HepG2 (cell line): Measurements from ENCODE around the gene HYCC2. TPM values are rescaled to one million over a fixed set of nuclear protein-coding genes. Genes with fewer than 3 reads are reported as not detected.

Experiments used
- CEBPG ChIP-seq: IDR thresholded peaks from 2 replicates; pipeline ENCODE4 v1.6.1; 2016
- EEA1 ChIP-seq: sonication (generic); formaldehyde crosslinking; IDR thresholded peaks from 2 replicates; pipeline ENCODE4 v1.5.1; 2020; ENCODE audit warnings: mild to moderate bottlenecking, missing genetic modification reagents, borderline replicate concordance
- FOXA1 ChIP-seq, 2 experiments: fragments of 450-650 bp in 1 of 2; sonication (generic) in 1 of 2; formaldehyde crosslinking in 1 of 2; IDR thresholded peaks; 2 replicates each; pipeline versions ENCODE4 v1.4.0 to v1.6.1; 2016 to 2020; ENCODE audit warnings: missing genetic modification reagents in 1 of 2
- GABPB1 ChIP-seq: IDR thresholded peaks from 2 replicates; pipeline ENCODE4 v1.6.1; 2016; ENCODE audit warnings: mild to moderate bottlenecking, missing genetic modification reagents, moderate library complexity, missing compliant biosample characterization
- GATAD2A ChIP-seq: IDR thresholded peaks from 2 replicates; pipeline ENCODE4 v1.6.1; 2016
- HDAC1 ChIP-seq: sonication (generic); formaldehyde crosslinking; IDR thresholded peaks from 2 replicates; pipeline ENCODE4 v1.5.1; 2020; ENCODE audit warnings: mild to moderate bottlenecking, missing genetic modification reagents
- KDM1A ChIP-seq: IDR thresholded peaks from 2 replicates; pipeline ENCODE4 v1.6.1; 2016; ENCODE audit warnings: missing compliant biosample characterization
- NFATC3 ChIP-seq: sonication (generic); formaldehyde crosslinking; IDR thresholded peaks from 2 replicates; pipeline ENCODE4 v1.5.1; 2020; ENCODE audit warnings: mild to moderate bottlenecking, missing genetic modification reagents
- RCOR2 ChIP-seq: IDR thresholded peaks from 2 replicates; pipeline ENCODE4 v1.6.1; 2016; ENCODE audit warnings: missing biosample characterization, missing genetic modification reagents
- SMAD1 ChIP-seq: sonication (generic); formaldehyde crosslinking; IDR thresholded peaks from 2 replicates; pipeline ENCODE4 v1.4.0; 2020; ENCODE audit warnings: missing genetic modification reagents, low read depth, mild to moderate bottlenecking, borderline replicate concordance
- SOX13 ChIP-seq, 3 experiments: fragments of 450-650 bp in 1 of 3; sonication (generic) in 1 of 3; formaldehyde crosslinking in 1 of 3; IDR thresholded peaks in 2 of 3; conservative IDR thresholded peaks in 1 of 3; 2 replicates each; pipeline versions ENCODE4 v1.5.0 to v1.6.1; 2016 to 2020; ENCODE audit warnings: antibody characterized with exemption in 1 of 3, mild to moderate bottlenecking in 1 of 3, missing compliant biosample characterization in 1 of 3, missing genetic modification reagents in 1 of 3, moderate library complexity in 1 of 3
- SOX6 ChIP-seq, 2 experiments: fragments of 450-650 bp in 1 of 2; sonication (generic) in 1 of 2; formaldehyde crosslinking in 1 of 2; IDR thresholded peaks; 2 replicates each; pipeline versions ENCODE4 v1.4.0 to v1.6.1; 2017 to 2020; ENCODE audit warnings: antibody characterized with exemption in 1 of 2, mild to moderate bottlenecking in 1 of 2, missing genetic modification reagents in 1 of 2
- TFE3 ChIP-seq: IDR thresholded peaks from 2 replicates; pipeline ENCODE4 v1.6.1; 2016
- ZGPAT ChIP-seq: IDR thresholded peaks from 2 replicates; pipeline ENCODE4 v1.6.1; 2016; ENCODE audit warnings: mild to moderate bottlenecking
- ZMYM3 ChIP-seq: sonication (generic); formaldehyde crosslinking; IDR thresholded peaks from 2 replicates; pipeline ENCODE4 v1.5.1; 2020; ENCODE audit warnings: mild to moderate bottlenecking, missing genetic modification reagents
- ZNF121 ChIP-seq: sonication (generic); formaldehyde crosslinking; IDR thresholded peaks from 2 replicates; pipeline ENCODE4 v1.5.0; 2020; ENCODE audit warnings: mild to moderate bottlenecking, missing genetic modification reagents
- ZNF3 ChIP-seq: IDR thresholded peaks from 2 replicates; pipeline ENCODE4 v1.7.0; 2017; ENCODE audit warnings: inconsistent platforms
- ZNF362 ChIP-seq: sonication (generic); formaldehyde crosslinking; IDR thresholded peaks from 2 replicates; pipeline ENCODE4 v1.4.0; 2020; ENCODE audit warnings: missing genetic modification reagents, mild to moderate bottlenecking, borderline replicate concordance
- ZNF441 ChIP-seq: sonication (generic); formaldehyde crosslinking; IDR thresholded peaks from 2 replicates; pipeline ENCODE4 v1.7.0; 2021; ENCODE audit warnings: missing genetic modification reagents, borderline replicate concordance
- ZNF460 ChIP-seq: sonication (generic); formaldehyde crosslinking; IDR thresholded peaks from 2 replicates; pipeline ENCODE4 v1.5.1; 2020; ENCODE audit warnings: missing genetic modification reagents, mild to moderate bottlenecking, borderline replicate concordance
- ZNF674 ChIP-seq: sonication (generic); formaldehyde crosslinking; IDR thresholded peaks from 2 replicates; pipeline ENCODE4 v1.5.0; 2020; ENCODE audit warnings: low read depth, mild to moderate bottlenecking, missing genetic modification reagents
- polyA plus RNA-seq, 8 experiments: library from polyadenylated mRNA; depleted of rRNA in 3 of 8; stranded (reverse) in 7 of 8; unstranded in 1 of 8; fragments of >200 nt; fragmentation: Illumina TruSeq in 4 of 8; extraction: Trizol in 4 of 8; gene quantifications; 2 replicates each; pipeline versions ENCODE4 v1.2.1 to v1.2.3, GENCODE V29; 2011 to 2016; ENCODE audit warnings: low read depth in 4 of 8, missing spikeins in 1 of 8, mixed read lengths in 1 of 8; ENCODE audit not compliant: insufficient read depth in 1 of 8
- total RNA-seq, 5 experiments: library from RNA; depleted of rRNA; stranded (reverse); fragments of >200 nt; fragmentation: Illumina TruSeq; extraction: Trizol; gene quantifications; 2 replicates each; pipeline ENCODE4 v1.2.3, GENCODE V29; 2016; ENCODE audit warnings: low read depth in 1 of 5
- TF ChIP-seq, protein P1 (sequence below): sonication (generic); formaldehyde crosslinking; IDR thresholded peaks from 2 replicates; pipeline ENCODE4 v1.4.0; 2020; ENCODE audit warnings: missing genetic modification reagents
- TF ChIP-seq, protein P2 (sequence below): sonication (generic); formaldehyde crosslinking; IDR thresholded peaks from 2 replicates; pipeline ENCODE4 v1.5.1; 2020; ENCODE audit warnings: mild to moderate bottlenecking, moderate library complexity, missing genetic modification reagents

The HYCC2 gene
- total and polyA plus RNA-seq, 2 of the 13 experiments (the other 11 are each of a cell fraction or from before 2014, with no cell fraction given), result 4.7 to 13.9 TPM

DNA sequence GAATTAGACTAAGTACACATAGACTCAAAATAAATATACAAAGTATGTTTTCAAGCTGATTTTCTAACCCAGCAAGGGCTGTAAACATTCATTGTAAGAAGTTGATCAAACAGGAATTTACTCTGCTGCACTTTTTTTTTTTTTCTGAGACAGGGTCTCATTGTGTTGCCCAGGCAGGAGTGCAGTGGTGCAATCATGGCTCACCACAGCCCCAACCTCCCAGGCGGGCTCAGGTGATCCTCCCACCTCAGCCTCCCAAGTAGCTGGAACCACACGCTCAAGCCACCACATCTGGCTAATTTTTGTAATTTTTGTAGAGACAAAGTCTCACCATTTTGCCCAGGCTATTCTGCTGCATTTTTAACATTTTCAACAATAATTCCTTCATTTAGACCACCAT, 36.2 kb upstream of the HYCC2 start (continued):
- TF ChIP-seq SOX6 (IDR thresholded peaks at IDR 0.05) (no peak), SOX6 (CRISPR knock-in tag; IDR thresholded peaks at IDR 0.05) (peak; percentile 24; the same call in 1 of the 2 replicates), ZNF460 (CRISPR knock-in tag) (peak; percentile 24; the same call in 1 of the 2 replicates), RCOR2 (CRISPR knock-in tag) (peak; percentile 84), CEBPG (peak; percentile 68), ZNF362 (CRISPR knock-in tag) (peak; percentile 93), ZNF441 (CRISPR knock-in tag) (no peak), EEA1 (no peak), SMAD1 (no peak), HDAC1 (CRISPR knock-in tag) (0 out of 2 replicates have a peak, but pooled peaks have one; percentile 19), SOX13 (IDR thresholded peaks at IDR 0.05) (no peak), SOX13 (CRISPR knock-in tag; conservative IDR thresholded peaks at IDR 0.05 in 1 of 2, IDR thresholded peaks at IDR 0.05 in 1 of 2) (peak in 1 of 2 experiments; percentile 43; a peak in 1 of 4 replicates), ZNF121 (peak; percentile 88), ZMYM3 (peak; percentile 90), FOXA1 (IDR thresholded peaks at IDR 0.05) (no peak), FOXA1 (CRISPR knock-in tag; IDR thresholded peaks at IDR 0.05) (peak; percentile 26; the same call in 1 of the 2 replicates), GABPB1 (CRISPR knock-in tag) (no peak), ZNF674 (CRISPR knock-in tag) (no peak), ZGPAT (CRISPR knock-in tag) (0 out of 2 replicates have a peak, but pooled peaks have one; percentile 29), NFATC3 (CRISPR knock-in tag) (no peak), TFE3 (CRISPR knock-in tag) (no peak), ZNF3 (CRISPR knock-in tag) (peak; percentile 86; the same call in 1 of the 2 replicates), GATAD2A (0 out of 2 replicates have a peak, but pooled peaks have one; percentile 37), KDM1A (0 out of 2 replicates have a peak, but pooled peaks have one; percentile 46)
- TF ChIP-seq, protein P1, sequence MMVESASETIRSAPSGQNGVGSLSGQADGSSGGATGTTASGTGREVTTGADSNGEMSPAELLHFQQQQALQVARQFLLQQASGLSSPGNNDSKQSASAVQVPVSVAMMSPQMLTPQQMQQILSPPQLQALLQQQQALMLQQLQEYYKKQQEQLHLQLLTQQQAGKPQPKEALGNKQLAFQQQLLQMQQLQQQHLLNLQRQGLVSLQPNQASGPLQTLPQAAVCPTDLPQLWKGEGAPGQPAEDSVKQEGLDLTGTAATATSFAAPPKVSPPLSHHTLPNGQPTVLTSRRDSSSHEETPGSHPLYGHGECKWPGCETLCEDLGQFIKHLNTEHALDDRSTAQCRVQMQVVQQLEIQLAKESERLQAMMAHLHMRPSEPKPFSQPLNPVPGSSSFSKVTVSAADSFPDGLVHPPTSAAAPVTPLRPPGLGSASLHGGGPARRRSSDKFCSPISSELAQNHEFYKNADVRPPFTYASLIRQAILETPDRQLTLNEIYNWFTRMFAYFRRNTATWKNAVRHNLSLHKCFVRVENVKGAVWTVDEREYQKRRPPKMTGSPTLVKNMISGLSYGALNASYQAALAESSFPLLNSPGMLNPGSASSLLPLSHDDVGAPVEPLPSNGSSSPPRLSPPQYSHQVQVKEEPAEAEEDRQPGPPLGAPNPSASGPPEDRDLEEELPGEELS (CRISPR knock-in tag), result peak; percentile 61; the same call in 1 of the 2 replicates
- TF ChIP-seq, protein P2, sequence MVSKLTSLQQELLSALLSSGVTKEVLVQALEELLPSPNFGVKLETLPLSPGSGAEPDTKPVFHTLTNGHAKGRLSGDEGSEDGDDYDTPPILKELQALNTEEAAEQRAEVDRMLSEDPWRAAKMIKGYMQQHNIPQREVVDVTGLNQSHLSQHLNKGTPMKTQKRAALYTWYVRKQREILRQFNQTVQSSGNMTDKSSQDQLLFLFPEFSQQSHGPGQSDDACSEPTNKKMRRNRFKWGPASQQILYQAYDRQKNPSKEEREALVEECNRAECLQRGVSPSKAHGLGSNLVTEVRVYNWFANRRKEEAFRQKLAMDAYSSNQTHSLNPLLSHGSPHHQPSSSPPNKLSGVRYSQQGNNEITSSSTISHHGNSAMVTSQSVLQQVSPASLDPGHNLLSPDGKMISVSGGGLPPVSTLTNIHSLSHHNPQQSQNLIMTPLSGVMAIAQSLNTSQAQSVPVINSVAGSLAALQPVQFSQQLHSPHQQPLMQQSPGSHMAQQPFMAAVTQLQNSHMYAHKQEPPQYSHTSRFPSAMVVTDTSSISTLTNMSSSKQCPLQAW (CRISPR knock-in tag), result no peak
